T-helper 2 cell (primary cell): ENCODE results near the gene P2RY11.

Experiments
- DNase-seq, 5 experiments: peaks; one replicate each; pipeline versions ENCODE4 v3.0.0 to v3.0.0-alpha.2; 2012 to 2022

P2RY11 gene

DNA sequence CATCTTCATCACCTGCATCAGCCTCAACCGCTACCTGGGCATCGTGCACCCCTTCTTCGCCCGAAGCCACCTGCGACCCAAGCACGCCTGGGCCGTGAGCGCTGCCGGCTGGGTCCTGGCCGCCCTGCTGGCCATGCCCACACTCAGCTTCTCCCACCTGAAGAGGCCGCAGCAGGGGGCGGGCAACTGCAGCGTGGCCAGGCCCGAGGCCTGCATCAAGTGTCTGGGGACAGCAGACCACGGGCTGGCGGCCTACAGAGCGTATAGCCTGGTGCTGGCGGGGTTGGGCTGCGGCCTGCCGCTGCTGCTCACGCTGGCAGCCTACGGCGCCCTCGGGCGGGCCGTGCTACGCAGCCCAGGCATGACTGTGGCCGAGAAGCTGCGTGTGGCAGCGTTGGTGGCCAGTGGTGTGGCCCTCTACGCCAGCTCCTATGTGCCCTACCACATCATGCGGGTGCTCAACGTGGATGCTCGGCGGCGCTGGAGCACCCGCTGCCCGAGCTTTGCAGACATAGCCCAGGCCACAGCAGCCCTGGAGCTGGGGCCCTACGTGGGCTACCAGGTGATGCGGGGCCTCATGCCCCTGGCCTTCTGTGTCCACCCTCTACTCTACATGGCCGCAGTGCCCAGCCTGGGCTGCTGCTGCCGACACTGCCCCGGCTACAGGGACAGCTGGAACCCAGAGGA lies 2.6 kb downstream of the P2RY11 start:
- no peak for DNase-seq

DNA sequence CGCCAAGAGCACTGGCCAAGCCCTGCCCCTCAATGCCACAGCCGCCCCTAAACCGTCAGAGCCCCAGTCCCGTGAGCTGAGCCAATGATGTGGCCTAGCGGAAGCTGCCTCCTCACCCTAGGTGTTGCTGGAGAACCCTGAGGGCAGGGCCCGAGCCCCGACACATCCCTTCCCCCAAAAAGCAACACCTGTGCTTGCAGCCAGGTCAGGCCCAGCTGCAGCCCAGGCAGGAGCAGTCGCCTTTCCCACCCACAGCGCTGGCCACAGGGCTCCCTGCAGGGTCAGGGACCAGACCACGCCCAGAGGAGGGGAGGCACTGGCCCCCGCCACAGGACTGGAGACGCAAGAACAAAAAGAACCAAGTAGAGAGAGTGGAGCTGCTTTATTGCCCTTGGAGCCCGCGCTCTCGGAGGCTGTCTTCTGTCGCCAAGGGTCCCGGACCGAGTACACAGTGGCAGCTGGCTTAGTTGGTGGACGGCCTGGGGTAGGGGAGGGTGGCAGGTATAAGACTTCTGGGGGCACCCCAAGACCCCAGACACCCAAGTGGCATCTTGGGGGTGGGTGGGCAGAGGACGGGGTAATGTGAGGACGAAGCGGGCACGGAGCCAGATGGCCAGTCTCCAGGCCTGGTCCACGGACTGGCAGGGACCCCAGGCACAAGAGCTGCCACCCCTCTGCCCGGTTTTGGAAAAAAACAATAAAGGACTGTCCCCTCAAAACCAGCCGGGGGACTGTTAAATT lies 3.3 kb downstream of the P2RY11 start:
- DNase-seq = no peak

DNA sequence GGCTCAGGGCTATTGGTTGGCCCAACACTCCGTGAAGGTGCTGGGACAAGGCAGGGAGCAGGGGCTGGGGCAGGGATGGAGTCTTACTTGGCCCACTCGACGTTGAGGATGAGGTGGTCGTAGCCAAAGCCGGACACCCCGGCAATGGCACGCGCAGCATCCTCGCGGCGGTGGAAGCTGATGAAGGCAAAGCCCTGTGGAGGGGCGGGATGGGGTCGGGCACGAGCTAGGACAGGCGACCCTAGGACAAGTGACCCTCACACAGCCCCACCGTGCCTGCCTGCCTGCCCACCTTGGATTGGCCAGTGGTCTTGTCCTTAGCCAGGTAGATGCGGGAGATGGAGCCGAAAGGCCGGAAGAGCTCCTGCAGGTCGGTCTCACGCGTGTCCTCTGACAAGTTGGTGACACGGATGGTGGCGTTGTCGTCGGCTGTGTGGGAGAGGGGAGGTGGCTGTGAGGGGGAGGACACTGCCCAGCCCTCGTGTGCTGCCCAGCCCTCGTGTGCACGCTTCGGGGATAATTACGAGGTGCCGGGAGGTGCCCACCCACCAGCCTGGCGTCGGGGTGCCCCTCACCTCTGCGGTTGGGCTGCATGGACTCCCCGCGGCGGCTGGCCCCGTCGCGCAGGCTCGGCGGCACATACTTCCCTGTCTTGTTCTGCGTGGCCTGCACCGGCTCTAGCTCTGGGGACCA lies 4.0 kb downstream of the P2RY11 start:
- DNase-seq = no peak

GRCh38 chr19:10116085-10116865 lies 4.8 kb downstream of the P2RY11 start:
- DNase-seq = no peak

DNA sequence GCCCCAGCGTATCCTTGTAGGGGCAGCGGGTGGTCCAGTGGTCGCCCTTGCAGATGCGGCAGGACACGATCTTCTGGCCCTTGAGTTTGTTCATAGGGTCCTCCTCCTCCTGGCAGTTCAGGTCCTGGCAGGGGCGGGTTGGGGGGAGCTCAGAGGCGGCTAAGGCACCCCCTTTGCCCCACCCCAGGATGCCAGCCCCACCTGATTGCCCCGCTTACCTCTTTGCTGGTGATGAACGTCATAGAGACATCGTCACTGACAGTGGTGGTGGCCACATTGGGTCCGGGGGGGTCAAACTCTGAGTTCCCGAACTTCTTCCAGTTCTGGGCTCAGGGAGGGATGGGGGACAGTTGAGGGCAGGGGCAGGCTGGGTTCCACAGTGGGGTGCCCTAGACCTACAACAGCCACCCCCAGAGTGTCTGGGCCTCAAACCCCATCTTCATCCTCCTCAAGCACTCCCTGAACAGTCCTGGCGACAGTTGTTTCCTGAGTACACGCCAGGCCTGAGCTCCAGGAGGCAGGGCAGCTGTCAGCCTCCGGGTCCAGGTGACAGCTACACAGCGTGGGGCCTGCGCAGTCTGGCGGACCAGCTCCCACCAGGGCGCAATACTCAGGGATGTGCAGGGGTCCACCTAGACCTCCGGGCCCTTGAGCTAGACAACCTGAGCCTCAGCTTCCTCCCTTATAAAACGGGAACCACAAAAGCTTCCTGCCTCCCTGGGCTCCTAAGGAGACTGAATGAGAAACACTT lies 5.5 kb downstream of the P2RY11 start:
- no peak for DNase-seq

GRCh38 chr19:10118960-10119359 lies 7.5 kb downstream of the P2RY11 start:
- DNase-seq = no peak

GRCh38 chr19:10120538-10121189 lies 9.2 kb downstream of the P2RY11 start:
- no peak for DNase-seq

- no peak for DNase-seq
Observed at GRCh38 chr19:10122045-10122444, 10.6 kb downstream of the P2RY11 start.

DNA sequence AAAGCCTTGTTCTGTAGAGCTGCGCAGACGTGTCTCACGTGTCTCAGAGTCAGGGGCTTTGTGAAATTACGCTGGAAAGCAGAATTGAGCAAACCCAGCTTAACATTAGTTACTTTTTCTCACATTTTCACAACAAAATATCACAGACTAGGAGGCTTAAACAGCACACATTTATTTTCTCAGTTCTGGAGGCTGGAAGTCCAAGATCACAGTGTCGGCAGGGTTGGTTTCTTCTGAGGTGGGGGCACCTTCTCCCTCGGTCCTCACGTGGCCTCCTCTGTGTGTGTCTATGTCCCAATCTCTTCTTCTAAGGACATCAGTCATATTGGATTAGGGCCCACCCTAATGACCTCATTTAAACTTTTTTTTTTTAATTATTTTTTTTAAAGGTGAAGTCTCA lies 12.9 kb downstream of the P2RY11 start:
- DNase-seq = no peak

DNA sequence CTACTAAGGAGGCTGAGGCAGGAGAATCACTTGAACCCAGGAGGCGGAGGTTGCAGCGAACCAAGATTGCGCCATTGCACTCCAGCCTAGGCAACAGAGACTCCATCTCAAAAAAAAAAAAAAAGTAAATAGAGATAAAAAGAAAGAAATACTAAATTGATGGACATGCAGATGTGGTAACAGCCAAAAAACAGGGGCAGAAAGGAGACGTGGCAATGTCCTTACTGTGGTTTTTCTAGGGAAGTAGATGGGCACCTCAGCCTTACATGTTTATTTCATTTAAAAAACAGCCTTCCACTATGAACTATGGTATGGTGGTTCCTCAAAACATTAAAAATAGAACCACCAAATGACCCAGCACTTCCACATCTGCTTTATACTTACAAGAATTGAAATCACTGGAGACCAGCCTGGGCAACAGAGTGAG lies 14.7 kb downstream of the P2RY11 start:
- no peak for DNase-seq

- no peak for DNase-seq
Observed at GRCh38 chr19:10132905-10133304, 21.4 kb downstream of the P2RY11 start.

GRCh38 chr19:10133596-10133995 lies 22.1 kb downstream of the P2RY11 start:
- DNase-seq = no peak

DNA sequence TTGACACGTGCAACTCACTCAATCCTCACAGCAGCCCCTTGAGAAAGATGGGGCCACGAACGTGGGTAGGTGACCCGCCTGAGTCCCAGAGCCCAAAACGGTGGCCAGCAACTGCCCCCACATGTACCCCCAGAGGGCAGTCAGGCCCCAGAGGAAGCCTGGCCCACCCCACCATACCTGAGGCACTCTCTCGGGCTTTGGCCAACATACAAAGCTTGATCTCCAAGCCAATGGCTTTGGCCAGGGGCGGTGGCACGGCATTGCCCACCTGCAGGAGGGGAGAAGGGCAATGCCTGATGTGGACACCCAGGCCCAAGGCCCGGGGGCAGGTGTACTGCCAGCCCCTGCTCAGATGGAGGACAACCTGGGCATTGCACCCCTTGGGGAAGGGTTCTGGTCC lies 22.5 kb downstream of the P2RY11 start:
- DNase-seq = no peak

- DNase-seq = no peak
Observed at GRCh38 chr19:10135551-10136334, 24.2 kb downstream of the P2RY11 start.

DNA sequence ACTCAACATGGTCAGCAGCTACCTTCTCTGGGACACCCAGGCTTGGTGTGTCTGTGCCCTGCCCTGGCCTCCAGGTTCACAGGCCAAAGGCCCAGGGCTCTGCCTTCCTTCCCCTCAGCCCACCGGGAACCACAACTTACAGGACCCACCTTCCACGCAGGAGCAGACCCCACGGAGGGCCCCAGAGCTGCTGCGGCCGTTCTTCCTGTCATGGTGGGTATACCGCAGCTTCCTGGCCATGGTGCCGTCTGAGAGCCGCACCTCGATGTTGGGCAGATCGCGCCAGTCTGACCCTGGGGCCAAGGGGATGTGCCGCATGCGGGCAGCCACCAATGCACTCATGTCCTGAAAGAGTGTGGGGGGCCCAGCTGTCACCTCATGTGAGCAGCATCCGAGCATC lies 25.4 kb downstream of the P2RY11 start:
- DNase-seq = no peak

DNA sequence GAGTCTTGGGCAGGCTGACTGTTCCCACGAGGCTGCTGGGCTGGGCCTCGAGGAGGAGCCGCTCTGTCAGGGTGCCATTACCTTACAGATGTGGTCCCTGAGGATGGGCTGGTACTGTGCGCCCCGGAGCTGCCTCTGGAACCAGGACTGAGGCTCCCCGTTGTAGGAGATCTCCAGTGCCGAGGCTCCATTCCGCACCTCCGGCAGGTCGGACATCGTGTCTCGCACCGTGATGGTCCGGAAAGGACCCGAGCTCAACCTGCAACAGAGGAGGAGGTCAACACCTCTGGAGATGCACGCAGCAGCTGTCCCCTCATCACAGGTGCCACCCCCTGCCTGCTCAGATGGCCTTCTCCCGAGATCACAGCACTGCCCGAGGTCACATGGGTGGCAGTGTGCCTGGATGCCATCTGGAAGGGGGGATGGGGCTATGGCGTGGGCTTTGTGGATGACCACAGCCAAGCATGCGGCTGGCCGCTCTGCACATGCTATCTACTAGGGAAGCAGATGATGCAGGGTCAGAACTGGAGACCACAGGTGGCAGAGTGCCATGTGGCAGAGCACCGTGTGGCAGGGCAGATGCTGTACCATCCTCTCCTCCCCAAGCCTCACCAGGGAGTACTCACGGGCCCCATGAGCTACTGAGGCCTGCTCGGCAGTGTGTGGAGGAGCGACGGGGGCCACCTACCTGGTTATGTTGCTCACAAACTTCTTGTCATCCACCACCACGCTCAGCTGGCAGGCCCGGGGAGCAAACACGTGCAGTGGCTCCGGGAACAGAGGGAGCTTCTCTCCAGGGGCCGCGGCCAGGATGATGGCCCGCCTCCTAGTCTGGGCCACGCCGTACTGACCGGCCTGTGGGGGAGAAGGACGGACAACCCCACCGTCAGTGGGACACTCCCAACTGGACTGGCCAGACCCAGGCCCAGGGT lies 26.5 kb downstream of the P2RY11 start:
- no peak for DNase-seq

GRCh38 chr19:10138879-10139795 lies 27.6 kb downstream of the P2RY11 start:
- no peak for DNase-seq

DNA sequence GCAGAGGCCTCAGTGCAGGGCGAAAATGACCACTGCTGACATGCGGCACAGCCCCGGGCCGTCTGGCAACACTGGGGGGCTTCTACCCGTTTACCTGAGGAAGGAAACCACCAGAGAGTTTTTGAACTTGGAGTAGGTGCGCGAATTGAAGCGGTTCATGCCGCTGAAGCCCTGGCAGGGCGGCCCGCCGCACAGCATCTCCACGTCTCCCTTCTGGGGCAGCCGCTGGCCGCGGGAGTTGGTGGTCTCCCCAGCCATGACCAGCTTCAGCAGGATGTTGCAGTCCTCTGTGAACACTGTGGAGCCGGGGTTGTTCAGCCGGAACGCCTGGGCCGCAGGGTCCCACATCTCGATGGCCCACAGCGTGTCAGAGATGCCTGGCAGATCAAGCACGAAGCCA lies 28.5 kb downstream of the P2RY11 start:
- DNase-seq = no peak

DNA sequence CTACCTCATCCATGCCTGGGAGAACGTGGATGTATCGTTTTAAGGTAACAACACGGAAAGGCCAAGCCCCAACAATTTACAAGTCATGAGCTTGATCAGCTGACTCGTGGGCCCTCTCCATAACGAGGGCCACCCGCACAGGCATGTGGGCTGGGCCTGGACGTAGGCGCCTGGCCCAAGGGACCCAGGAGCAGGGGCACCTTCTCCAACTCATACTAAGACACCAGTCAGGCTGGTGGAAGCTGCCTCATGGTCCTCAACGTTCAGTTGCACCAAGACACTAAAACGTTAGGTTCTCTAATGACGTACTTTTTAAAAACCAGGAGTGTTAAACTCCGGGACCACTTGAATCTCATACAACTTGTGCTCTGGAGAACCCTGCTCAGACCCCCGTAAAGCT lies 30.0 kb downstream of the P2RY11 start:
- DNase-seq = no peak
